Measurements from ENCODE around the gene SLC25A45. TPM values are rescaled to one million over a fixed set of nuclear protein-coding genes. Genes with fewer than 3 reads are reported as not detected.

The SLC25A45 gene
- total RNA-seq, 4 donors from 2014 or later, result 4.6 to 11.3 (median 5.9) TPM

DNA sequence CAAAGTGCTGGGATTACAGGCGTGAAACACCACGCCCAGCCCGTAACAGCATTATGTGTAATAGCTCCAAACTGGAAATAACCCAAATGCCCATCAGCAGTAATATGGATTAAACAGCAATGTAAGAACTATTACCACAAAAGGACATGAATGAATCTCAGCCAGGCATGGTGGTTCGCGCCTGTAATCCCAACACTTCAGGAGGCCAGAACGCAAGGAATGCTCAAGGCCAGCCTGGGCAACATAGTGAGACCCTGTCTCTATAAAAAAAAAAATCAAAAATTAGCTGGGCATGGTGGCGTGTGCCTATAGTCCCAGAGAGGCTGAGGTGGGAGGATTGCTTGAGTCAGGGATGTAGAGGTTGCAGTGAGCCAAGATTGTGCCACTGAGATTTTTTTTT, 51.9 kb downstream of the SLC25A45 start:
- Histone ChIP-seq H3K9me3 (no peaks in the 10 kb centered on the region), H3K36me3 (no peaks in the 10 kb centered on the region), H3K27me3 (no peaks in the 10 kb centered on the region), H3K4me1 (peaks cover 17 to 30% (median 24%) of the 10 kb centered on the region in 4 donors), H3K27ac (replicated peaks in 1 of 4) (no peak overlapping the region), H3K4me3 (no peak overlapping the region)
- DNase-seq (ENCODE audit: extremely low spot score), result no peak
- WGBS, result 79% methylated on average over 7 of the region's 7 CpGs
- intact Hi-C loops (cut with DNase I), result loop anchor here (1.0 kb wide), 1 partner anchor 55 kb away; no protein-coding TSS in a partner anchor
- TF ChIP-seq POLR2AphosphoS5 (IDR thresholded peaks at IDR 0.05) (no peak), POLR2A (IDR thresholded peaks at IDR 0.05; ENCODE audit: low read depth) (no peak), EP300 (IDR thresholded peaks at IDR 0.05) (no peak)
- TF ChIP-seq, protein P1, sequence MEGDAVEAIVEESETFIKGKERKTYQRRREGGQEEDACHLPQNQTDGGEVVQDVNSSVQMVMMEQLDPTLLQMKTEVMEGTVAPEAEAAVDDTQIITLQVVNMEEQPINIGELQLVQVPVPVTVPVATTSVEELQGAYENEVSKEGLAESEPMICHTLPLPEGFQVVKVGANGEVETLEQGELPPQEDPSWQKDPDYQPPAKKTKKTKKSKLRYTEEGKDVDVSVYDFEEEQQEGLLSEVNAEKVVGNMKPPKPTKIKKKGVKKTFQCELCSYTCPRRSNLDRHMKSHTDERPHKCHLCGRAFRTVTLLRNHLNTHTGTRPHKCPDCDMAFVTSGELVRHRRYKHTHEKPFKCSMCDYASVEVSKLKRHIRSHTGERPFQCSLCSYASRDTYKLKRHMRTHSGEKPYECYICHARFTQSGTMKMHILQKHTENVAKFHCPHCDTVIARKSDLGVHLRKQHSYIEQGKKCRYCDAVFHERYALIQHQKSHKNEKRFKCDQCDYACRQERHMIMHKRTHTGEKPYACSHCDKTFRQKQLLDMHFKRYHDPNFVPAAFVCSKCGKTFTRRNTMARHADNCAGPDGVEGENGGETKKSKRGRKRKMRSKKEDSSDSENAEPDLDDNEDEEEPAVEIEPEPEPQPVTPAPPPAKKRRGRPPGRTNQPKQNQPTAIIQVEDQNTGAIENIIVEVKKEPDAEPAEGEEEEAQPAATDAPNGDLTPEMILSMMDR (IDR thresholded peaks at IDR 0.05), result no peak

DNA sequence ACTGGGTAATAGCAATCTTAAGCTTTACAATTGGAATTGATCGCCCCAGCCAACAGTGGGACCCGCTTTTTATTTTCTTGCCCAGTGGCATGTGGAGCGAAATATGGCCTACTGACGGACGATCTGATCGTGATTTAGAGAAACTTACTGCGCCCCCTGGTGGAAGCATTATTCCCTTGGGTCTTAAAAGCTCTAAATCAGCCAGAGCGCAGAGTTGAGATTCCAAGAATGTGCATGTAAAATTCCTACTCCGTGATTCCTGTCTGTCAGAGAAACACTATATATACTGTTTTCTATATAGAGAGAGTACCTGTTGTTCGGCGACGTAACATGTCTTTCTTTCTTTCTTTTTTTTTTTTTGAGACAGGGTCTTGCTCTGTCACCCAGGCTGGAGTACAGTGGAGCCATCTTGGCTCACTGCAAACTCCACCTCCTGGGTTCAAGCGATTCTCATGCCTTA, 52.5 kb downstream of the SLC25A45 start:
- 6% methylated on average over 13 of the region's 13 CpGs for WGBS
- intact Hi-C loops (cut with DNase I), result loop anchor here (1.0 kb wide), 1 partner anchor 55 kb away; no protein-coding TSS in a partner anchor

DNA sequence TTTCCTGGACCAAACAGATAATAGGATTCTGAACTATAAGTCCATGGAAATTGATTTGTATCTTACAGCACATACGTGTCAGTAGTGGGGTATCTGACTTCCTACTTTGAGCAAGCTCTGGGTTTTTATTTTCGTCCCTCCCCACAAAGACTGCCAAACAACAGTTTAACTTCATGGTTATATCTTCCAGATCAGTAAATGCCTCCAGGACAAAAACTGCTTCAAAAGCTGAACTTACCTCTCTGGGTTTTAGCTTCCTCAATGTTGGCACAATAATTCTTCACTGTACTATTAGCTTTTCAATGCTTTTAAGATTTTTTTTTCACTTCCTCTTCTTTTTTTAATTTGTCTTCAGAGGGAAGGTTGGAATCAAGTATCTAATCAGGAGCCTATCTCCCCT, 53.0 kb downstream of the SLC25A45 start:
- DNase-seq (ENCODE audit: extremely low spot score), result no peak
- H3K36me3 ChIP-seq, result no peaks in the 10 kb centered on the region
- no peak overlapping the region for H3K4me3 ChIP-seq
- intact Hi-C loops (cut with DNase I), result no loop called here
- 51% methylated on average over 2 of the region's 2 CpGs for WGBS
- H3K4me1 ChIP-seq, result peaks cover 8 to 19% (median 14%) of the 10 kb centered on the region in 4 donors
- TF ChIP-seq POLR2A (IDR thresholded peaks at IDR 0.05; ENCODE audit: low read depth) (no peak), EP300 (IDR thresholded peaks at IDR 0.05) (no peak), POLR2AphosphoS5 (IDR thresholded peaks at IDR 0.05) (no peak)
- TF ChIP-seq, protein P1 (IDR thresholded peaks at IDR 0.05), result no peak
- peak overlapping the region in 2 of 4 donors; percentile 4 to 22 for H3K27ac ChIP-seq (replicated peaks in 1 of 4)
- no peaks in the 10 kb centered on the region for H3K27me3 ChIP-seq
- H3K9me3 ChIP-seq, result no peaks in the 10 kb centered on the region

More for the DNA sequence above, 52.5 kb downstream of the SLC25A45 start:
- Histone ChIP-seq H3K27ac (replicated peaks in 1 of 4) (peak overlapping the region in 2 of 4 donors; percentile 4 to 22), H3K9me3 (no peaks in the 10 kb centered on the region), H3K4me3 (no peak overlapping the region), H3K4me1 (peaks cover 12 to 24% (median 19%) of the 10 kb centered on the region in 4 donors), H3K27me3 (no peaks in the 10 kb centered on the region), H3K36me3 (no peaks in the 10 kb centered on the region)
- peak; percentile 97 for DNase-seq (ENCODE audit: extremely low spot score)
- TF ChIP-seq POLR2AphosphoS5 (IDR thresholded peaks at IDR 0.05) (peak; percentile 49 to 57), EP300 (IDR thresholded peaks at IDR 0.05) (no peak), POLR2A (IDR thresholded peaks at IDR 0.05; ENCODE audit: low read depth) (no peak)
- TF ChIP-seq, protein P1 (IDR thresholded peaks at IDR 0.05), result peak; percentile 81 to 85 (median 82)

DNA sequence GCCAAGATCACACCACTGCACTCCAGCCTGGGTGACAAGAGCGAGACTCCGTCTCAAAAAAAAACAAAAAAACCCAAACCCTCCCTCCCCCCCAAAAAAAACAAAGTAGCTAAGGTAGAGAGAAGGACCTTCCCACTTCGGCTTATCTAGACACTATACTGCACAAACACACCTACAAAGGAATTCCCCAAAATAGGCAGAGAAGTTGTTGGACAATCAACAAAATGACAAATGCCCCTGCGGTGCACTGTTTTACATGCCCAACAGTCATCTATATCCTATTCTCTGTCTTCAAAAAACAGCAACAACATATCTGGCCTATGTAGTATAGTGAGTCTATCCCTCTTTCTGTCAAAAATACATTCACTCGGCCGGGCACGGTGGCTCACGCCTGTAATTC, 55.4 kb downstream of the SLC25A45 start:
- no peak for DNase-seq (ENCODE audit: extremely low spot score)
- H3K27me3 ChIP-seq, result no peaks in the 10 kb centered on the region
- H3K4me3 ChIP-seq, result no peak overlapping the region
- no peak overlapping the region for H3K27ac ChIP-seq (replicated peaks in 1 of 4)
- peaks cover 3 to 16% (median 11%) of the 10 kb centered on the region in 4 donors for H3K36me3 ChIP-seq
- WGBS, result 86% methylated on average over 8 of the region's 8 CpGs
- intact Hi-C loops (cut with DNase I), result no loop called here
- peaks cover 8 to 24% (median 21%) of the 10 kb centered on the region in 4 donors for H3K4me1 ChIP-seq
- H3K9me3 ChIP-seq, result no peaks in the 10 kb centered on the region
- TF ChIP-seq POLR2AphosphoS5 (IDR thresholded peaks at IDR 0.05), result peak in 1 of 2 donors; percentile 44
- TF ChIP-seq EP300 (IDR thresholded peaks at IDR 0.05), result no peak

DNA sequence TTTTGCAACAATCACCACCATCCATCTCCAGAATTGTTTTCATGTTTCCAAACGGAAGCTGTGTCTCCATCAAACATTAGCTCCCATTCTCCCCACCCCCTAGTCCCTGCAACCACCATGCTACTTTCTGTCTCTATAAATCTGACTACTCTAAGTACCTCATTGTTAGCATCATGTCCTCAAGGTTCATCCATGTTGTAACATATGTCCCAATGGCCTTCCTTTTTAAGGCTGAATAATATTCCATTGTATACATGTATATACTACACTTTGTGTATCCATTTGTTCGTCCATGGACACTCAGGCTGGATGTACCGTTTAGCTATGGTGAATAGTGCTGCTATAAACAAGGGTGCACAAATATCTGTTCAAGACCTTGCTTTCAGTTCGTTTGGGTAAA, 57.0 kb downstream of the SLC25A45 start:
- intact Hi-C loops (cut with DNase I), result no loop called here
- no peaks in the 10 kb centered on the region for H3K27me3 ChIP-seq
- no peak for DNase-seq (ENCODE audit: extremely low spot score)
- WGBS, result 88% methylated on average over 4 of the region's 4 CpGs
- no peak overlapping the region for H3K4me3 ChIP-seq
- no peak overlapping the region for H3K27ac ChIP-seq (replicated peaks in 1 of 4)
- H3K4me1 ChIP-seq, result peaks cover 22 to 40% (median 36%) of the 10 kb centered on the region in 4 donors
- no peaks in the 10 kb centered on the region for H3K9me3 ChIP-seq
- peaks cover 19 to 32% (median 27%) of the 10 kb centered on the region in 4 donors for H3K36me3 ChIP-seq
- TF ChIP-seq POLR2A (IDR thresholded peaks at IDR 0.05; ENCODE audit: low read depth) (no peak), EP300 (IDR thresholded peaks at IDR 0.05) (no peak), POLR2AphosphoS5 (IDR thresholded peaks at IDR 0.05) (peak in 1 of 2 donors; percentile 42)
- TF ChIP-seq, protein P1 (IDR thresholded peaks at IDR 0.05), result no peak

Other genes with a start within 250 kb of the SLC25A45 start
- gene SYVN1, start 248.1 kb downstream of the SLC25A45 start, total RNA-seq, result 10 to 100 TPM; 24.1 to 39.5 (median 27.5) TPM
- not detected for gene SPDYC, start 212.4 kb downstream of the SLC25A45 start, total RNA-seq
- 100 to 1,000 TPM in 3 of 4 donors, 10 to 100 TPM in 1; 95.9 to 246 (median 167) TPM for gene CAPN1, start 200.7 kb downstream of the SLC25A45 start, total RNA-seq
- gene POLA2, start 120.7 kb downstream of the SLC25A45 start, total RNA-seq, result 10 to 100 TPM; 14.7 to 26.6 (median 17.3) TPM
- gene CDC42EP2, start 67.8 kb downstream of the SLC25A45 start, total RNA-seq, result 10 to 100 TPM; 39.9 to 90.1 (median 54.4) TPM
- gene DPF2, start 48.8 kb downstream of the SLC25A45 start, total RNA-seq, result 10 to 100 TPM; 40.3 to 60.6 (median 52.9) TPM
- gene TIGD3, start 27.9 kb downstream of the SLC25A45 start, total RNA-seq, result under 1 TPM in 1 of 4 donors, not detected in 3; 0.19 TPM
- gene FRMD8, start 4.0 kb upstream of the SLC25A45 start, total RNA-seq, result 10 to 100 TPM; 30.4 to 37.3 (median 34.7) TPM
- 100 to 1,000 TPM in 2 of 4 donors, 10 to 100 TPM in 2; 42.8 to 181 (median 96.0) TPM for gene NEAT1, start 40.2 kb upstream of the SLC25A45 start, total RNA-seq
- gene MALAT1, start 116.4 kb upstream of the SLC25A45 start, total RNA-seq, result over 10,000 TPM in 1 of 4 donors, 1,000 to 10,000 TPM in 3; 2,724 to 15,405 (median 5,373) TPM
- 100 to 1,000 TPM in 2 of 4 donors, 10 to 100 TPM in 2; 74.3 to 115 (median 104) TPM for gene SCYL1, start 142.4 kb upstream of the SLC25A45 start, total RNA-seq
- 100 to 1,000 TPM; 107 to 208 (median 137) TPM for gene LTBP3, start 175.7 kb upstream of the SLC25A45 start, total RNA-seq
- gene ZNRD2, start 187.8 kb upstream of the SLC25A45 start, total RNA-seq, result 10 to 100 TPM; 43.6 to 77.3 (median 63.3) TPM
- 10 to 100 TPM; 47.9 to 90.4 (median 75.0) TPM for gene FAM89B, start 189.9 kb upstream of the SLC25A45 start, total RNA-seq
- 100 to 1,000 TPM; 186 to 472 (median 293) TPM for gene EHBP1L1, start 193.4 kb upstream of the SLC25A45 start, total RNA-seq
- gene KCNK7, start 213.2 kb upstream of the SLC25A45 start, total RNA-seq, result 1 to 10 TPM in 3 of 4 donors, under 1 TPM in 1; 0.99 to 1.2 (median 1.2) TPM
- gene MAP3K11, start 231.6 kb upstream of the SLC25A45 start, total RNA-seq, result 10 to 100 TPM; 29.9 to 41.7 (median 37.6) TPM
- gene PCNX3, start 233.1 kb upstream of the SLC25A45 start, total RNA-seq, result 10 to 100 TPM; 21.4 to 43.1 (median 27.1) TPM